Immature natural killer cell (primary cell): ENCODE measurements around the gene FLT4. TPM values are rescaled to one million over a fixed set of nuclear protein-coding genes. Genes with fewer than 3 reads are reported as not detected.
"Not testable (repeated sequence)": the region's sequence is repeated elsewhere in the genome, so short reads cannot be mapped to it uniquely, and the experiment has no call there.

Source experiments
- DNase-seq, 3 donors: peaks; one replicate each; pipeline ENCODE4 v3.0.0; 2022; ENCODE audit warnings: mixed read lengths in 1 of 3
- H3K27ac Mint-ChIP-seq, 6 donors: one replicate each; pipeline ENCODE4 v1.8.0; 2020; ENCODE audit warnings: mixed read lengths in 6 of 6, mild to moderate bottlenecking in 5 of 6, inconsistent platforms in 4 of 6, moderate library complexity in 3 of 6
- H3K27me3 Mint-ChIP-seq, 3 donors: one replicate each; pipeline ENCODE4 v1.8.0; 2020 to 2021; ENCODE audit warnings: low read depth in 3 of 3, mild to moderate bottlenecking in 3 of 3, mixed read lengths in 3 of 3, moderate library complexity in 3 of 3, inconsistent platforms in 1 of 3
- H3K36me3 Mint-ChIP-seq, 3 donors: one replicate each; pipeline ENCODE4 v1.8.0; 2020; ENCODE audit warnings: mixed read lengths in 3 of 3, inconsistent platforms in 2 of 3, mild to moderate bottlenecking in 2 of 3
- H3K4me1 Mint-ChIP-seq, 2 donors: one replicate each; pipeline ENCODE4 v1.8.0; 2020; ENCODE audit warnings: inconsistent platforms in 2 of 2, mild to moderate bottlenecking in 2 of 2, mixed read lengths in 2 of 2, moderate library complexity in 1 of 2
- H3K4me3 Mint-ChIP-seq, 5 donors: one replicate each; pipeline ENCODE4 v1.8.0; 2020; ENCODE audit warnings: mild to moderate bottlenecking in 5 of 5, mixed read lengths in 5 of 5, inconsistent platforms in 3 of 5, moderate library complexity in 3 of 5
- H3K9me3 Mint-ChIP-seq, 6 donors: one replicate each; pipeline ENCODE4 v1.8.0; 2020; ENCODE audit warnings: mild to moderate bottlenecking in 6 of 6, mixed read lengths in 6 of 6, inconsistent platforms in 4 of 6, moderate library complexity in 3 of 6
- polyA plus RNA-seq, 3 donors: library from polyadenylated mRNA; unstranded; fragments of 300-500 nt; fragmentation: Illumina TruSeq; gene quantifications; one replicate each; pipeline ENCODE4 v1.2.3, GENCODE V29; 2021

FLT4 gene
- polyA plus RNA-seq, 3 donors from 2014 or later, result 0.37 TPM; not detected in 2

DNA sequence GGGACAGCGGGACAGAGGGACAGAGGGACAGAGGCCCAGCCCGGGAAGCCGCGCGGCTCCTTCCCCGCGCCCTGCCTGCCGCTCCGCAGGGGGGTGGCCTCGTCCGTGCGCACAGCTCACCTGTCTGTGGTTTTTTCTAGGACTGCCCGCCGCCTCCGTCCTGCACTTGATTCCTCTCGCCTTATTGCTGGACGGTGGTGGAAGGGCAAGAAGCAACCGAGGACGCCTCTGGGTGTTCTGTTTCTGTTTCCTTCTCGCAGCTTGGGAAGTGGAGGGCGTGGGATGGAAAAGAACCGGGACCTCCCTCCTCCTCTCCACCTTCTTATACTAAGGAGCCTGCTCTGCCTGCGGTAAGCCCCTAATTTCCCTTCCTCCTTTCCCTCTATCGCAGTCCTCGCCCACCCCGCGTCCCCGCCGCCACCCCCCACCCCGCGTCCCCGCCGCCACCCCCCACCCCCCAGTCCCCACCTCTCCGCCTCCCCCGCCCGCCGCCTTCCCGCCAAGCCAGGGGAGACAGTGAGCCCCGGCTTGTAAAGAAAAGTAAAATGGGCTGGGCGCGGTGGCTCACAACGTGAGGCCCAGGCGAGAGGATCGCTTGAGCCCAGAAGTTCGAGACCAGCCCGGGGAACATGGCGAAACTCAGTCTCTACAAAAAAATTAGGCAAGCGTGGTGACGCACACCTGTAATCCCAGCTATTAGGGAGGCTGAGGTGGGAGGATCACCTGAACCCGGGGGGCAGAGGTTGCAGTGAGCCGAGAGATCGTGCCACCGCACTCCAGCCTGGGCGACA, 9.6 kb upstream of the FLT4 start:
- DNase-seq, result no peak
- H3K27me3 Mint-ChIP-seq, result peaks cover 6 to 10% (median 9%) of the 10 kb centered on the region in 3 donors
- peaks cover 0 to 1% (median 0%) of the 10 kb centered on the region in 6 donors for H3K9me3 Mint-ChIP-seq
- H3K4me1 Mint-ChIP-seq, result no peaks in the 10 kb centered on the region
- H3K4me3 Mint-ChIP-seq, result no peak overlapping the region
- no peak overlapping the region for H3K27ac Mint-ChIP-seq
- H3K36me3 Mint-ChIP-seq, result no peaks in the 10 kb centered on the region

DNA sequence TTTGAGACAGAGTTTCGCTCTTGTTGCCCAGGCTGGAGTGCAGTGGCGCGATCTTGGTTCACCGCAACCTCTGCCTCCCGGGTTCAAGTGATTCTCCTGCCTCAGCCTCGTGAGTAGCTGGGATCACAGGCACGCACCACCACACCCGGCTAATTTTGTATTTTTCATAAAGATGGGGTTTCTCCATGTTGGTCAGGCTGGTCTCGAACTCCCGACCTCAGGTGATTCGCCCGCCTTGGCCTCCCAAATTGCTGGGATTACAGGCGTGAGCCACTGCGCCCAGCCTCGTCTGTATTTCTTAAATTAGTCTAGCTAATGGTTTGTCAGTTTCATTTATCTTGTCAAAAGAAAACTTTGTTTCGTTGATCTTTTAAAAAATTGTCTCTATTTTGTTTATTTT, 5.8 kb upstream of the FLT4 start:
- not testable (repeated sequence) for H3K9me3 Mint-ChIP-seq, H3K27ac Mint-ChIP-seq, H3K4me3 Mint-ChIP-seq, H3K36me3 Mint-ChIP-seq, DNase-seq, H3K4me1 Mint-ChIP-seq
- H3K27me3 Mint-ChIP-seq, result peaks cover 2 to 20% (median 9%) of the 10 kb centered on the region in 3 donors

- no peak overlapping the region for H3K27ac Mint-ChIP-seq
- H3K4me3 Mint-ChIP-seq, result no peak overlapping the region
- no peak for DNase-seq
Measured at GRCh38 chr5:180652771-180653170, 3.4 kb upstream of the FLT4 start.

DNA sequence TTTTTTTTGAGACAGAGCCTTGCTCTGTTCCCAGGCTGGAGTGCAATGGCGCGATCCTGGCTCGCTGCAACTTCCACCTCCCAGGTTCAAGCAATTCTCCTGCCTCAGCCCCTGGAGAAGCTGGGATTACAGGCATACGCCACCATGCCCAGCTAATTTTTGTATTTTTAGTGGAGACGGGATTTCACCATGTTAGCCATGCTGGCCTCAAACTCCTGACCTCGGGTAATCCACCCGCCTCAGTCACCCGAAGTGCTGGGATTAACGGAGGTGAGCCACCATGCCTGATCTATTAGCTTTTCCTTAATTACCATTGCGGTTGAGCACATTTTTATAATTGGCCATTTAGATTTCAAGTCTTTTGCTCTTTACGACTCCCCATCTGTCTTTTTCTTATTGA, 2.9 kb upstream of the FLT4 start:
- Mint-ChIP-seq H3K27me3 (peaks cover 5 to 26% (median 5%) of the 10 kb centered on the region in 3 donors), H3K4me1 (peaks cover 12 to 14% of the 10 kb centered on the region in 2 donors), H3K36me3 (peaks cover 0 to 6% (median 0%) of the 10 kb centered on the region in 3 donors), H3K27ac (no peak overlapping the region), H3K4me3 (no peak overlapping the region), H3K9me3 (no peaks in the 10 kb centered on the region)
- no peak for DNase-seq

More at GRCh38 chr5:180652771-180653170, 3.4 kb upstream of the FLT4 start:
- Mint-ChIP-seq H3K4me1 (peaks cover 12 to 14% of the 10 kb centered on the region in 2 donors), H3K9me3 (no peaks in the 10 kb centered on the region), H3K27me3 (peaks cover 5 to 26% (median 5%) of the 10 kb centered on the region in 3 donors), H3K36me3 (peaks cover 0 to 6% (median 0%) of the 10 kb centered on the region in 3 donors)

DNA sequence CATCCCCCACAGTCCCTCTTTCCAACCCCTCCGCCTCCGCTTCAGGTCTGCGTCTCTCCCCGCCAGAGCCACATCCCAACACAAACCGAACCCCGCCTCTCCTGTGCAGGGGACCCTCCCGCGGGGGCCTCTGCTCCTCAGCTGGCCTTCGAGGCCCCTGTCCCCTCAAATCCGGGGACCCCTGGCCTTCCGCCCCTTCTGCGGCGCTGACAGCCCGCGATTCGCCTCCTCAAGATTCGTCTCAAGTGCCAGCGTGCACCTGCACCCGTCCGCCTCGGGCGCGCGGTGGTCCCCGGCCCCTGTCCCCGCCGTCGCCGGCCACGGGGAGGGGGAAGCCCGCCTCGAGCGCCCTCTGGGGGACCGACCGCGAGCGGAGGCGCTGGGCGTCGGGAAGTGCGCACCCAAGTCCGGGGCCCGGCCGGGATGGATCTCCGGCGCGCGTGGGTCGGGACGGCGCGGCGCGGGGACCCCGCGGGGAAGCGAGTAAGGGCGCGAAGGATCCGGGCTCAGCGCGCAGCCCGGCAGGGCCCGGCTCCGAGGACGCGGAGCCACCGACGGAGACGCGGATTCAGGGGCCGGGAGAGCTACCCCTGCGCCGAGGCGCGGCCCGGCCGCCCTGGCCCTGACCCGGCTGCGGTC, 623 bp downstream of the FLT4 start:
- Mint-ChIP-seq H3K36me3 (peaks cover 0 to 6% (median 0%) of the 10 kb centered on the region in 3 donors), H3K27ac (no peak overlapping the region), H3K4me1 (peaks cover 12 to 14% of the 10 kb centered on the region in 2 donors), H3K9me3 (no peaks in the 10 kb centered on the region), H3K4me3 (peak overlapping the region; percentile 45 to 78 (median 60)), H3K27me3 (peaks cover 6 to 28% (median 6%) of the 10 kb centered on the region in 3 donors)
- DNase-seq, result no peak

GRCh38 chr5:180647941-180648500, 1.4 kb downstream of the FLT4 start:
- no peaks in the 10 kb centered on the region for H3K9me3 Mint-ChIP-seq
- DNase-seq, result no peak
- H3K27me3 Mint-ChIP-seq, result peaks cover 6 to 28% (median 10%) of the 10 kb centered on the region in 3 donors
- H3K4me3 Mint-ChIP-seq, result peak overlapping the region; percentile 45 to 78 (median 60)
- H3K4me1 Mint-ChIP-seq, result peaks cover 12 to 14% of the 10 kb centered on the region in 2 donors
- H3K36me3 Mint-ChIP-seq, result peaks cover 0 to 6% (median 0%) of the 10 kb centered on the region in 3 donors
- no peak overlapping the region for H3K27ac Mint-ChIP-seq

- DNase-seq, result no peak
- Mint-ChIP-seq H3K27ac (no peak overlapping the region), H3K27me3 (peaks cover 5 to 28% (median 12%) of the 10 kb centered on the region in 3 donors), H3K4me1 (peaks cover 12 to 14% of the 10 kb centered on the region in 2 donors), H3K4me3 (peak overlapping the region in 2 of 5 donors; percentile 26 to 78), H3K36me3 (peaks cover 0 to 6% (median 0%) of the 10 kb centered on the region in 3 donors), H3K9me3 (no peaks in the 10 kb centered on the region)
Measured at GRCh38 chr5:180647465-180647864, 1.9 kb downstream of the FLT4 start.

DNA sequence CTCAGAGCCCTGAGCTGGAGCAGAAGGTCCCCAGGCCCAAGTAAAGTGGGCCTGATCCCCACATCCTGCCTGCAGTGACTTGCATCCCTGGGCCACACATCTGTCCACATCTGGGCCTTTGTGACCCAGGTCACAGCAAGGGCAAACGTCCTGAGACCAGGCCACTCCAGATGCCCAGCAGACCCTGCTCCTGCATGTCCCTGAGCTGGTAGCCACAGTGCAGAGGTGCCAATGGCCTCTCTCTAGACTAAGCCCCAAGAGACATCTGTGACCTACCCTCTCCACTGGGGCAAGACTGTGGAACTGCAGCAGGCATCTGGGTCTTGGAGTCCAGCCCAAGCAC, 2.5 kb downstream of the FLT4 start:
- Mint-ChIP-seq H3K9me3 (no peaks in the 10 kb centered on the region), H3K36me3 (peaks cover 0 to 6% (median 0%) of the 10 kb centered on the region in 3 donors), H3K4me3 (no peak overlapping the region), H3K4me1 (peaks cover 12 to 14% of the 10 kb centered on the region in 2 donors), H3K27ac (no peak overlapping the region), H3K27me3 (peaks cover 4 to 26% (median 12%) of the 10 kb centered on the region in 3 donors)
- no peak for DNase-seq

DNA sequence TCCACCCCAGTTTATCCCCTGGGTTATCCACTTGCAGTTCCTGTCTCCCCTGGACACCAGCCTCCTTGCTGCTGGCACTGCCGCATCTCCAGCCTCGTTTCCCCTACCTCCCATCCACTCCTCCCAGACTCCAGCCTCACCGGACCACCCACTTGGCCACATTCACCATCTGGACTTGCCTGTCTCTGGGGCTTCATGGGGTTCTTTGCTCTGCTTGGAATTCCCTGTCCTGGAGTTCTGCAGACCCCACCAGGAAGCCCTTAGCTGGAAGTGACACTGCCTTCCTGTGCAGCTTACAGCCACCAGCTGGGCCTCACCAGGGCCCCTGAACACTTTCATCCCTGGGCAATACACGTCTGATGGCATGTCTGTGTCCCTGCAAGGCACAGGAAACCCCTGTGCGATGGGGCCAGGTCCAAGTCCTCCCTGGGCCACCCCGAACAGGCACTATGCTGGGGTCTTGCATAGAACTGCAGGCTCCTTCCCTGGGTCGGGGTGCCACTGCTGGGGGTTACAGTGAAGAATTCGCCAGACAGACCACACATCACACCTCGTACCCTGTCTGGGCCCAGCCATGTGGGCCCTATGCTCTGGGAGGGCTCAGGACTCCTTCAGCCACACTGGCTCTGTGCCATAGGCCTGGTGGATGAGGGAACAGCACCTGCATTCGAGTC, 3.0 kb downstream of the FLT4 start:
- peaks cover 4 to 22% (median 12%) of the 10 kb centered on the region in 3 donors for H3K27me3 Mint-ChIP-seq
- peaks cover 12 to 14% of the 10 kb centered on the region in 2 donors for H3K4me1 Mint-ChIP-seq
- no peak for DNase-seq
- H3K27ac Mint-ChIP-seq, result no peak overlapping the region
- H3K4me3 Mint-ChIP-seq, result no peak overlapping the region
- H3K9me3 Mint-ChIP-seq, result no peaks in the 10 kb centered on the region
- peaks cover 0 to 6% (median 0%) of the 10 kb centered on the region in 3 donors for H3K36me3 Mint-ChIP-seq

DNA sequence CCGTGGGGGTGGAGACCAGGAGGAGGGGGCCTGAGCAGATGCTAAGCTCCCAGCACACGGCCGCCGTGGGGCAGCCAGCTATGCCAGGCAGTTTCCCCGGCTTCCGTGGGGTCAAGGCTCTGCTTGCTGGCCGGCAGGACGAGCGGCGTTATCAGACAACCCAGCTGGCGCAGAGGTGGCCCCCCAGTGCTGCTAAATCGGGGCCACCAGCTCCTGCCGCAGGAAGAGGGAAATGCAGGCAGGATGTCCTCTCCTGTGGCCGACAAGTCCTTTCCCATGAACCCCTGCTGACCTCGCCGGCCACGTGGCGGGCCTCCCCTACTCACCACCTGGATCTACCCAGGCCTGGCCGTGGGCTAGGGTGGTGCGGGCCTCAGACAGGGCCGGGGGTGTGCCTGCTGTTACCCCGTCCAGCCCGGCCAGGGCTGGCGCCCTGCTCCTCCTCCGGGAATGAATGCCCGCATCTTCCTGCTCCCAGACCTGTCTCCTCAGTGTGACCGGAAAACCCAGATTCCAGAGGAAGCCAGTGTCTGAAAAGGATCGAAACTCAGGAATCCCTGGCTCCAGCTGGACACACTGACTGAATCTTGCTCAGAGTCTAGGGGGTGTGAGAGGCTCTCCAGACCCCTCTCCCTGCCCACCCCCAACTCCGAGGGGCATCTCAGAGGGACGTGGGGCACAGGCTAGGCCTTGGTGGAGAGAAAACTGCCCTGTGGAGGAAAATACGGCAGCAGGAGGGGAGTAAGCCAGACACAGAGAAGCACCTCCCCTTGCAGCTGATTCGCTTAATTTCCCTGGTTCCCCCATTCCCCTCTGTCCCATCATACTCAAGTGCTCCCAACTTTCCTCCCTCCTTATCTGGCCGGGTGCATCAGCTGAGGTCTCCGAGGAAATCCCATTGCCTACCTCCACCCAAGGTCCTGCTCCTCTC, 3.9 kb downstream of the FLT4 start:
- peaks cover 0 to 4% (median 0%) of the 10 kb centered on the region in 3 donors for H3K36me3 Mint-ChIP-seq
- H3K4me3 Mint-ChIP-seq, result no peak overlapping the region
- peaks cover 3 to 14% (median 12%) of the 10 kb centered on the region in 3 donors for H3K27me3 Mint-ChIP-seq
- H3K4me1 Mint-ChIP-seq, result peaks cover 11 to 12% of the 10 kb centered on the region in 2 donors
- no peak overlapping the region for H3K27ac Mint-ChIP-seq
- H3K9me3 Mint-ChIP-seq, result no peaks in the 10 kb centered on the region
- no peak for DNase-seq

- H3K36me3 Mint-ChIP-seq, result no peaks in the 10 kb centered on the region
- no peak for DNase-seq
- H3K27me3 Mint-ChIP-seq, result peaks cover 3 to 10% (median 10%) of the 10 kb centered on the region in 3 donors
- no peaks in the 10 kb centered on the region for H3K9me3 Mint-ChIP-seq
- no peak overlapping the region for H3K27ac Mint-ChIP-seq
- no peak overlapping the region for H3K4me3 Mint-ChIP-seq
- H3K4me1 Mint-ChIP-seq, result peaks cover 4 to 6% of the 10 kb centered on the region in 2 donors
Measured at GRCh38 chr5:180644825-180645273, 4.6 kb downstream of the FLT4 start.

- Mint-ChIP-seq H3K9me3 (no peaks in the 10 kb centered on the region), H3K27ac (no peak overlapping the region), H3K36me3 (no peaks in the 10 kb centered on the region), H3K4me1 (peaks cover 0 to 4% of the 10 kb centered on the region in 2 donors), H3K27me3 (peaks cover 3 to 10% (median 10%) of the 10 kb centered on the region in 3 donors), H3K4me3 (no peak overlapping the region)
- DNase-seq, result no peak
Measured at GRCh38 chr5:180644129-180644824, 5.1 kb downstream of the FLT4 start.
